ENCODE data around the gene MCF2L. TPM values are rescaled to one million over a fixed set of nuclear protein-coding genes. Genes with fewer than 3 reads are reported as not detected.
"Not testable (repeated sequence)": the region's sequence is repeated elsewhere in the genome, so short reads cannot be mapped to it uniquely, and the experiment has no call there.

Gene MCF2L
- total RNA-seq, 1 experiment from 2014 or later: not detected

GRCh38 chr13:113099142-113099541 lies 130.1 kb downstream of the MCF2L start:
- H3K9me3 Mint-ChIP-seq (ENCODE audit: unreplicated experiment): no peaks in the 10 kb centered on the region
- H3K4me3 Mint-ChIP-seq (ENCODE audit: unreplicated experiment): no peak overlapping the region
- no peak for DNase-seq (ENCODE audit: unreplicated experiment)
- CTCF ChIA-PET: no interaction called here
- peaks cover 17% of the 10 kb centered on the region for H3K27me3 Mint-ChIP-seq (ENCODE audit: insufficient read depth, unreplicated experiment)
- H3K4me1 Mint-ChIP-seq (ENCODE audit: insufficient read depth, unreplicated experiment): no peaks in the 10 kb centered on the region
- BruUV-seq (replicated peaks): no TSS peak
- H3K27ac Mint-ChIP-seq (ENCODE audit: low read depth, unreplicated experiment): no peak overlapping the region
- no peaks in the 10 kb centered on the region for H3K36me3 Mint-ChIP-seq (ENCODE audit: insufficient read depth, unreplicated experiment)
- no peak for TF ChIP-seq CTCF (IDR thresholded peaks at IDR 0.05; ENCODE audit: unreplicated experiment)
- POLR2A ChIA-PET: interaction anchor here (0.6 to 0.7 kb wide), 3 partner anchors 29 to 554 kb away, joined by 3 to 4 read pairs (median 3); no protein-coding TSS in a partner anchor
- intact Hi-C loops (cut with micrococcal nuclease): no loop called here

- BruUV-seq (replicated peaks); H3K27ac Mint-ChIP-seq (ENCODE audit: low read depth, unreplicated experiment); H3K9me3 Mint-ChIP-seq (ENCODE audit: unreplicated experiment); H3K4me3 Mint-ChIP-seq (ENCODE audit: unreplicated experiment); H3K36me3 Mint-ChIP-seq (ENCODE audit: insufficient read depth, unreplicated experiment); H3K4me1 Mint-ChIP-seq (ENCODE audit: insufficient read depth, unreplicated experiment); CTCF ChIA-PET; DNase-seq (ENCODE audit: unreplicated experiment); POLR2A ChIA-PET; intact Hi-C loops (cut with micrococcal nuclease): not testable (repeated sequence)
- H3K27me3 Mint-ChIP-seq (ENCODE audit: insufficient read depth, unreplicated experiment): peaks cover 17% of the 10 kb centered on the region
Observed at GRCh38 chr13:113102302-113102701, 133.3 kb downstream of the MCF2L start.

DNA sequence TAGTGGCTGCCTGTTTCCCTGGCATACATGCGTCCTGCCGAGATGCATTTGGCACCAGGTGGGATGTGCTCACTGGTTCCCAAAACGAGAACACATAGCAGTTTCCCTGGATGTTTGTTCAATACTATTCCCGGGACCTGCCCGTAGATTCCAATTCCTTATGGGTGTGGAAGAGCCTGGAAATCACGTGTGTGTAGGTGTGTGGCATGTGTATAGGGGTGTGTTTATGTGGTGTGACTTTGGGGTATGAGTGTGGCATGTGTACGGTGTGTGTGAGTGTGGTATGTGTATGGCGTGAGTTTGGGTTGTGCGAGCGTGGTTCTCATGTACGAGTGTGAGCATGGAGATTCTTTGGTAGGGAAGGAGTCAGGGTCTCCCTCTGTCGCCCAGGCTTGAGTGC lies 133.7 kb downstream of the MCF2L start:
- H3K27ac Mint-ChIP-seq (ENCODE audit: low read depth, unreplicated experiment): no peak overlapping the region
- ChIA-PET POLR2A (no interaction called here), CTCF (no interaction called here)
- H3K4me1 Mint-ChIP-seq (ENCODE audit: insufficient read depth, unreplicated experiment): no peaks in the 10 kb centered on the region
- no peaks in the 10 kb centered on the region for H3K9me3 Mint-ChIP-seq (ENCODE audit: unreplicated experiment)
- no peak for TF ChIP-seq CTCF (IDR thresholded peaks at IDR 0.05; ENCODE audit: unreplicated experiment)
- no TSS peak for BruUV-seq (replicated peaks)
- no peaks in the 10 kb centered on the region for H3K36me3 Mint-ChIP-seq (ENCODE audit: insufficient read depth, unreplicated experiment)
- peaks cover 17% of the 10 kb centered on the region for H3K27me3 Mint-ChIP-seq (ENCODE audit: insufficient read depth, unreplicated experiment)
- intact Hi-C loops (cut with micrococcal nuclease): no loop called here
- DNase-seq (ENCODE audit: unreplicated experiment): no peak
- H3K4me3 Mint-ChIP-seq (ENCODE audit: unreplicated experiment): no peak overlapping the region

DNA sequence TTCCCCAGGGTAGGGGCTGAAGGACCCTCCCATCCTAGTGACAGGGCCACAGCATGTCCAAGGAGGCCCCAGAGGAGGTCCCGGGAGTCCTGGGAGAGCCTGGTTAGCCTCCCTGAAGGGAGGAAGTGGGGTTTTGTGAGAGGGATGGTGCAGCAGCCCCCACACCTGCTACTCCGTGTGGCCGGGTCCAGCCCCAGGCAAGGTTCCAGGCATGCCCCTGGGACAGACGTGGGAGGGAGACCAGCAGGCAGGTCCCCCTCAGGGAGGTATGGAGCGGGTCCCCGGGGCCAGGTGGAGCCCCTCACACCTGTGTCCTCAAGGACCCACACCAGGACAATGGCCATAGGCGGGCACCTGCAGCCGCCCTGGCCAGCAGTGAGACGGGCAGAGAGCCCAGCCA lies 134.6 kb downstream of the MCF2L start:
- ChIA-PET CTCF (no interaction called here), POLR2A (no interaction called here)
- no peak for DNase-seq (ENCODE audit: unreplicated experiment)
- Mint-ChIP-seq H3K36me3 (ENCODE audit: insufficient read depth, unreplicated experiment) (no peaks in the 10 kb centered on the region), H3K4me3 (ENCODE audit: unreplicated experiment) (no peak overlapping the region), H3K27me3 (ENCODE audit: insufficient read depth, unreplicated experiment) (peaks cover 8% of the 10 kb centered on the region), H3K9me3 (ENCODE audit: unreplicated experiment) (no peaks in the 10 kb centered on the region), H3K27ac (ENCODE audit: low read depth, unreplicated experiment) (no peak overlapping the region), H3K4me1 (ENCODE audit: insufficient read depth, unreplicated experiment) (no peaks in the 10 kb centered on the region)
- intact Hi-C loops (cut with micrococcal nuclease): no loop called here
- BruUV-seq (replicated peaks): no TSS peak
- TF ChIP-seq CTCF (IDR thresholded peaks at IDR 0.05; ENCODE audit: unreplicated experiment): no peak
